Measurements from ENCODE around the gene PRKRIP1.
A peak's percentile ranks its signal among the peaks of the same experiment; 100 is the strongest.

The PRKRIP1 gene

GRCh38 chr7:102389810-102390209 lies 6.4 kb upstream of the PRKRIP1 start:
- TF ChIP-seq ZFX (IDR thresholded peaks at IDR 0.05): no peak
- no peak for TF ChIP-seq CTCF (conservative IDR thresholded peaks at IDR 0.05)
- no peak overlapping the region for H3K27ac ChIP-seq

- TF ChIP-seq ZFX (IDR thresholded peaks at IDR 0.05): no peak
- peak; percentile 99 for TF ChIP-seq CTCF (conservative IDR thresholded peaks at IDR 0.05)
- H3K27ac ChIP-seq: no peak overlapping the region
These were observed 5.3 kb upstream of the PRKRIP1 start for GRCh38 chr7:102390697-102391484.

GRCh38 chr7:102392330-102392729 lies 3.8 kb upstream of the PRKRIP1 start:
- no peak overlapping the region for H3K27ac ChIP-seq
- TF ChIP-seq ZFX (IDR thresholded peaks at IDR 0.05): no peak
- TF ChIP-seq CTCF (conservative IDR thresholded peaks at IDR 0.05): no peak

GRCh38 chr7:102393467-102393866 lies 2.7 kb upstream of the PRKRIP1 start:
- H3K27ac ChIP-seq: no peak overlapping the region
- TF ChIP-seq ZFX (IDR thresholded peaks at IDR 0.05) (no peak), CTCF (conservative IDR thresholded peaks at IDR 0.05) (no peak)

GRCh38 chr7:102395592-102395872 lies 631 bp upstream of the PRKRIP1 start:
- H3K27ac ChIP-seq: peak overlapping the region; percentile 88

GRCh38 chr7:102396710-102397019 lies 502 bp downstream of the PRKRIP1 start:
- peak overlapping the region; percentile 88 for H3K27ac ChIP-seq
- TF ChIP-seq CTCF (conservative IDR thresholded peaks at IDR 0.05) (no peak), ZFX (IDR thresholded peaks at IDR 0.05) (0 out of 2 replicates have a peak, but pooled peaks have one; percentile 48)

More at GRCh38 chr7:102395592-102395872, 631 bp upstream of the PRKRIP1 start:
- TF ChIP-seq CTCF (conservative IDR thresholded peaks at IDR 0.05): no peak
- TF ChIP-seq ZFX (IDR thresholded peaks at IDR 0.05): no peak

- H3K27ac ChIP-seq: no peak overlapping the region
- TF ChIP-seq ZFX (IDR thresholded peaks at IDR 0.05) (no peak), CTCF (conservative IDR thresholded peaks at IDR 0.05) (no peak)
These were observed 2.4 kb downstream of the PRKRIP1 start for GRCh38 chr7:102398543-102398942.

All from C4-2B (cell line).